NCI-H146 (cell line): ENCODE data around the gene PEPD.

ENCODE experiments used
- DNase-seq: peaks from one replicate; lab custom pipeline; 2025; lab: John Stamatoyannopoulos, UW

The PEPD gene

GRCh38 chr19:33350538-33351309, 170.9 kb downstream of the PEPD start:
- DNase-seq, result no peak

- no peak for DNase-seq
Observed at GRCh38 chr19:33349319-33350289, 172.0 kb downstream of the PEPD start.

GRCh38 chr19:33348301-33349010, 173.1 kb downstream of the PEPD start:
- no peak for DNase-seq

GRCh38 chr19:33347300-33347699, 174.3 kb downstream of the PEPD start:
- DNase-seq, result no peak

- no peak for DNase-seq
Observed at GRCh38 chr19:33346665-33347064, 174.9 kb downstream of the PEPD start.

- no peak for DNase-seq
Observed at GRCh38 chr19:33345163-33345562, 176.4 kb downstream of the PEPD start.

- DNase-seq, result no peak
Observed at GRCh38 chr19:33344573-33344925, 177.0 kb downstream of the PEPD start.

GRCh38 chr19:33343859-33344572, 177.6 kb downstream of the PEPD start:
- no peak for DNase-seq

GRCh38 chr19:33343301-33343700, 178.3 kb downstream of the PEPD start:
- no peak for DNase-seq

GRCh38 chr19:33340991-33341390, 180.6 kb downstream of the PEPD start:
- no peak for DNase-seq

GRCh38 chr19:33339016-33339984, 182.3 kb downstream of the PEPD start:
- DNase-seq, result no peak
